ENCODE results near the gene ZFYVE21. TPM values are rescaled to one million over a fixed set of nuclear protein-coding genes. Genes with fewer than 3 reads are reported as not detected.
A peak's percentile ranks its signal among the peaks of the same experiment; 100 is the strongest.

The ZFYVE21 gene
- total RNA-seq, 1 experiment from 2014 or later = 28.4 TPM

DNA sequence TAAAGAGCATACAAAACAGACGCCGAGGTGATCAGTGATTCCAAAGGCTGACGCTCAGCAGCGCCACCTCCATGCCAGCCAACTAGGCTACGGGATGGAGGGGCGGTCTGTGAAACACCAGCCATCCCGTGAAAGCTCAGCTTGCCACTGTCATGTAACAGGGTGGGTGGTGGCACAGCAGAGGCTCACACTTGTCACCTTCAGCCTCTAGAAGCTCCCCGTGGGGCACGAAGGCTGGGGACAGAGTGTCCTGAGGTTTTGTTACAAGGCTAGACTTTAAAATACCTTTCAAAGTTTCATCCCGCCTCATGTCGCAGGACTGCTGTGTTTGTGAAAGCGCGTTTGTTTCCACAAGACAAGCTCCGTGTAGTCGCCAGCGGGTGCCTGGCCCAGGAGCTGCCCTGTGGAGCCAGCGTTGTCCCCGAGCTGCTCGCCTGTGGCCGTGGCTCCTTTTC, 21.0 kb upstream of the ZFYVE21 start:
- H3K4me3 ChIP-seq (ENCODE audit: low read length) = no peak overlapping the region
- H3K27me3 ChIP-seq (ENCODE audit: low read length) = no peaks in the 10 kb centered on the region
- H3K27ac ChIP-seq (ENCODE audit: low read length) = no peak overlapping the region
- H3K9ac ChIP-seq (ENCODE audit: low read length) = no peak overlapping the region
- H4K20me1 ChIP-seq (ENCODE audit: insufficient read depth, low read depth, low read length) = peaks cover 7% of the 10 kb centered on the region; the same call in 1 of the 2 replicates
- H3K4me1 ChIP-seq (ENCODE audit: low read length) = peaks cover 88% of the 10 kb centered on the region
- DNase-seq = no peak
- H3K79me2 ChIP-seq (ENCODE audit: low read length) = peaks cover 27% of the 10 kb centered on the region
- peaks cover 21% of the 10 kb centered on the region for H3K36me3 ChIP-seq (ENCODE audit: insufficient read depth, low read length)
- no peak overlapping the region for H3K4me2 ChIP-seq (ENCODE audit: low read depth, low read length, poor library complexity, severe bottlenecking)
- no peak overlapping the region for H2AFZ ChIP-seq (ENCODE audit: low read length)
- no peaks in the 10 kb centered on the region for H3K9me3 ChIP-seq (ENCODE audit: low read length)
- no peaks in the 10 kb centered on the region for H3K9me2 ChIP-seq (replicated peaks; ENCODE audit: insufficient read depth, low read length)

DNA sequence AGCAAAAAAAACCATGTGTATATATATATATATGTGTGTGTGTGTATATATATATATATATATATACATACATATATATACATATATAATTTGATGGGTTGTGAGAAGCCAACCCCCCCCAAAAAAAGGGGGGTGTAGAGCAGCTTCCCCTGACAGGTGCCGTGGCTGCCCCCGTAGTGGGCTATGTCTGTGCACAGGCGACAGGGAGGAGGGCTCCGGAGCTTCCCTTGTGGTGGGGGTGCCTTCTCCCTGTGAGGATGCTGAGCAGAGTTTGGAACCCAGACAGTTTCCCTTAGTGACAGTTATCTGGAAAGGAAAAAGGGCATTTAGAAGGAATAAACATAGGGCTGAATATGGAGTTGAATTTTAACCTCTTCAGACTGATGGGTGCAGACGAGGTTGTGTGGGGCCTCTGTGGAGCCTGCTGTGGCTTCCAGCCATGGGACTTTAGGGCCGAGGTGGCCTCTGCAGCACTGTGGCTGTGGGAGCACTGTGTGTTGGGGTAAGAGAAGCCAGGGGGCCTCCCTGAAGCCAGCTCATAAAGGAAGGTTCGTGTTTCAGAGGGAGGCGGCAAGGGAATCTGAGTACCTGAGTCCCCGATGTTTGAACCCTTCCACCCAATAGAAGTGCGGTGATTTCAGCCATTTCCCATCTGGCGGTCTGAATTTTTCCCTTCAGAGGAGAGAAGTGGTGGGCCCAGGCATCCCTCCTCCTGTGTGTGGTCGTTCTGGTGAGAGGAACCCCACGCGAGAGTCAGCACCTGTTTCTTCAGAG, 20.1 kb upstream of the ZFYVE21 start:
- Histone ChIP-seq H2AFZ (ENCODE audit: low read length) (no peak overlapping the region), H3K27ac (ENCODE audit: low read length) (peak overlapping the region; percentile 77), H3K9ac (ENCODE audit: low read length) (peak overlapping the region; percentile 8), H3K9me3 (ENCODE audit: low read length) (no peaks in the 10 kb centered on the region), H3K36me3 (ENCODE audit: insufficient read depth, low read length) (peaks cover 22% of the 10 kb centered on the region), H3K4me2 (ENCODE audit: low read depth, low read length, poor library complexity, severe bottlenecking) (peak overlapping the region; percentile 10), H3K27me3 (ENCODE audit: low read length) (no peaks in the 10 kb centered on the region), H3K9me2 (replicated peaks; ENCODE audit: insufficient read depth, low read length) (no peaks in the 10 kb centered on the region), H3K79me2 (ENCODE audit: low read length) (peaks cover 19% of the 10 kb centered on the region), H4K20me1 (ENCODE audit: insufficient read depth, low read depth, low read length) (peaks cover 13% of the 10 kb centered on the region; the same call in 1 of the 2 replicates), H3K4me1 (ENCODE audit: low read length) (peaks cover 88% of the 10 kb centered on the region), H3K4me3 (ENCODE audit: low read length) (no peak overlapping the region)
- peak; percentile 57 for DNase-seq

DNA sequence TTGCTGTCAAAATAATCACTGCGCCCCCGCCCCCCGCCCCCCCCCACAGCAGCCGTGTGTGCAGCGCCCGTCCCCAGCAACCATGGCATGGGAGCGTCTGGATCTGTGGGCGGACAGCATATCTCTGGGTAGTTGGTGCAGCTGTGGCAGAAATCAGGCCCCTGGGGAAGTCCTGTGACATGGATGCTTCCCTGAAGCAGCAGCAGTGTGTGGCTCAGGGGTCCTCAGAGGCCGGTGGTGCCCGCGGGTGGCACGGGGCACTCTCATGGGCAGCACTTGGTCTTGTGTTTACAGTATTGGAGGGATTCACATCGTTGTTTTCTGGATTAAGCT, 19.6 kb upstream of the ZFYVE21 start:
- Histone ChIP-seq H3K9ac (ENCODE audit: low read length) (no peak overlapping the region; the same call in 1 of the 2 replicates), H3K27me3 (ENCODE audit: low read length) (no peaks in the 10 kb centered on the region), H3K27ac (ENCODE audit: low read length) (peak overlapping the region; percentile 77), H3K4me1 (ENCODE audit: low read length) (peaks cover 88% of the 10 kb centered on the region), H2AFZ (ENCODE audit: low read length) (no peak overlapping the region), H3K4me3 (ENCODE audit: low read length) (no peak overlapping the region), H3K79me2 (ENCODE audit: low read length) (peaks cover 17% of the 10 kb centered on the region), H3K36me3 (ENCODE audit: insufficient read depth, low read length) (peaks cover 25% of the 10 kb centered on the region), H3K4me2 (ENCODE audit: low read depth, low read length, poor library complexity, severe bottlenecking) (no peak overlapping the region), H3K9me2 (replicated peaks; ENCODE audit: insufficient read depth, low read length) (no peaks in the 10 kb centered on the region), H3K9me3 (ENCODE audit: low read length) (no peaks in the 10 kb centered on the region), H4K20me1 (ENCODE audit: insufficient read depth, low read depth, low read length) (peaks cover 17% of the 10 kb centered on the region; the same call in 1 of the 2 replicates)
- peak; percentile 65 for DNase-seq

DNA sequence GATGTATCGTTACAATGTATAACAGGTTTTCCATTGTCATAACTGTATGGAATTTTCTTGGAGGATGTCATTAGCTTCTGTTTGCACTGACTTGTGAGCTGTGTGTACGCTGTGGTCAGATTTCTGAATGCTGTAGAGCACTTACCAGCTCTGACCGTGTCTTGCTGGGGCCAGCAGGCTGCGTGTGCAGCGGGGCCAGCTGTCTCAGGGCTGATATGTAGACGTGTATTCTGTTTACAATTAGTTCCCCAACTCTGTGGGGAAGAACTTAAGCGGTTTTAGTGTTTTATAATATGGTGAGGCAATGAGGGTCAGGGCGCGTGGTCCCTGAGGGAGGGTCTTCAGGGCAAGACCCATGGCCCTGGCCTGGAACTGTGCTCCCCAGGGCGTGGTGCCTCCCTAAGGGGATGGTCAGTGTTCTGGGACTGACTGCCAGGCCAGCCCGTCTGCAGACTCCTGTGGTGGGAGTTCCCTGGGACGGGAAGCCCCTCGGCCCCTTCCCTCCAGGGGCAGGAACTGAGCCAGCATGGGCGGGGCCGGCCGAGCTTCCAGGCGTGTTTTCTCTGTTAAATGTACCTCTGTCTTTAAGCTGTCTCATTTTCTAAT, 19.0 kb upstream of the ZFYVE21 start:
- Histone ChIP-seq H2AFZ (ENCODE audit: low read length) (no peak overlapping the region), H3K4me1 (ENCODE audit: low read length) (peaks cover 88% of the 10 kb centered on the region), H3K4me2 (ENCODE audit: low read depth, low read length, poor library complexity, severe bottlenecking) (no peak overlapping the region), H3K9ac (ENCODE audit: low read length) (no peak overlapping the region), H4K20me1 (ENCODE audit: insufficient read depth, low read depth, low read length) (peaks cover 17% of the 10 kb centered on the region; the same call in 1 of the 2 replicates), H3K9me3 (ENCODE audit: low read length) (no peaks in the 10 kb centered on the region), H3K79me2 (ENCODE audit: low read length) (peaks cover 17% of the 10 kb centered on the region), H3K9me2 (replicated peaks; ENCODE audit: insufficient read depth, low read length) (no peaks in the 10 kb centered on the region), H3K4me3 (ENCODE audit: low read length) (no peak overlapping the region), H3K27ac (ENCODE audit: low read length) (peak overlapping the region; percentile 77), H3K27me3 (ENCODE audit: low read length) (no peaks in the 10 kb centered on the region), H3K36me3 (ENCODE audit: insufficient read depth, low read length) (peaks cover 27% of the 10 kb centered on the region)
- DNase-seq = no peak

DNA sequence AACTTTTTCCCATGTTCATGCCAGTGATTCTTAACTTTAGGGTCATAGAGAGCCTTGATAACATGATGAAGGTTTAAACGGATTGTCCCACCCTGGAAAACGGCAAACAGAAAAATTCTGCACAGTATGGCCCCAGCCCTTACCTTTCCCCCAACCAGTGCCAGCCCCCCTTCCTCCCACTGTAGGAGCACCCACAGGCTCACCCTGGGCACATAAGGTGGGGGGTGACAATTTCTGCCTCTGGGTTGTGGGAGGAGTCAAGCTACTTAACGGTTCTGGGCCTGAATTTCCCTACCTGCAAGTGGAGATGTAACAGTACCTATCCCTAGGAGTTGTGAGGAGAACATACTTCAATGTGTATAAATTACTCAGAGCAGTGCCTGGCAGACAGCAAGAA, 18.4 kb upstream of the ZFYVE21 start:
- H3K4me3 ChIP-seq (ENCODE audit: low read length) = no peak overlapping the region
- no peaks in the 10 kb centered on the region for H3K27me3 ChIP-seq (ENCODE audit: low read length)
- peak overlapping the region; percentile 77 for H3K27ac ChIP-seq (ENCODE audit: low read length)
- peak overlapping the region; percentile 14 for H3K4me2 ChIP-seq (ENCODE audit: low read depth, low read length, poor library complexity, severe bottlenecking)
- H2AFZ ChIP-seq (ENCODE audit: low read length) = no peak overlapping the region
- no peaks in the 10 kb centered on the region for H3K9me3 ChIP-seq (ENCODE audit: low read length)
- no peaks in the 10 kb centered on the region for H3K9me2 ChIP-seq (replicated peaks; ENCODE audit: insufficient read depth, low read length)
- H3K9ac ChIP-seq (ENCODE audit: low read length) = peak overlapping the region; percentile 22; the same call in 1 of the 2 replicates
- peaks cover 27% of the 10 kb centered on the region for H3K36me3 ChIP-seq (ENCODE audit: insufficient read depth, low read length)
- peak; percentile 62 for DNase-seq
- H3K4me1 ChIP-seq (ENCODE audit: low read length) = peaks cover 88% of the 10 kb centered on the region
- H3K79me2 ChIP-seq (ENCODE audit: low read length) = peaks cover 17% of the 10 kb centered on the region
- peaks cover 17% of the 10 kb centered on the region; the same call in 1 of the 2 replicates for H4K20me1 ChIP-seq (ENCODE audit: insufficient read depth, low read depth, low read length)

DNA sequence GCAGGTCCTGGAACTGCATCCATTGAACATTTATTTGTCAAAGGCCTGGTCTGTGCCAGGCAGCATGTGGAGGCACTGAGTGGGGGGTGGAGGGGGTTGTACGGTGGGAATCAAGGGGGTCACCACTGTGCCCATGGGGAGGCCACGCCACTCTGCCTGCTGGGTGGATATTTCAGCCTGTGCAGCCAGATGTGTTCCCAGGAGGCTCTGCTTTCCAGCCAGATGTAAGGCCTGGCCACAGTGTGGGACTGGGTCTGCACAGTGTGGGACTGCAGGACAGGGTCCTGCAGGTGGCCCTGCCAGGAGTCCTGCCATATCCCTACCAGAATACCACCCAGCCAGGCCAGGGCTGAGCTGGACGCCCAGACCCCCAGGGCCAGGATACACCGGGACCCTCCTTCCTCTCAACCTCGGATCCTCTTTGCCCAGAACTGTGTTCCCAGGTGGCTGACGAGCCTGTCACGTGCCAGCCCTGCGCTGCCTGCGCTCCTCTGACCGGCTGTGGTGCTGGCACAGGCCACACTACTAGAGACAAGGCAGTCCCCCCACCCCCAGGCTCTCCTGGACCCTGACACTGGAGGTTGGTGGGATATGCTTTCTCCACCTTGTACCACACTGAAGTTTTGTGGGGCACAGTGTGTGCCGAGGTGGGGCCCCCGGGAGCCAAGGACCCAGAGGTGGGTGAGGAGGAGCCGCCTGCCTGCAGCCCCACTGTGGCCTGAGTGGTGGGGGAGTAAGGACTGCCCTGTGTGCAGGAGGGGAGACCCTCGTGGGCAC, 17.8 kb upstream of the ZFYVE21 start:
- H2AFZ ChIP-seq (ENCODE audit: low read length) = no peak overlapping the region
- no peaks in the 10 kb centered on the region for H3K9me3 ChIP-seq (ENCODE audit: low read length)
- H3K4me2 ChIP-seq (ENCODE audit: low read depth, low read length, poor library complexity, severe bottlenecking) = peak overlapping the region; percentile 14
- peaks cover 17% of the 10 kb centered on the region for H3K79me2 ChIP-seq (ENCODE audit: low read length)
- H3K27ac ChIP-seq (ENCODE audit: low read length) = peak overlapping the region; percentile 77
- peak overlapping the region; percentile 22; the same call in 1 of the 2 replicates for H3K9ac ChIP-seq (ENCODE audit: low read length)
- peaks cover 17% of the 10 kb centered on the region; the same call in 1 of the 2 replicates for H4K20me1 ChIP-seq (ENCODE audit: insufficient read depth, low read depth, low read length)
- H3K4me1 ChIP-seq (ENCODE audit: low read length) = peaks cover 88% of the 10 kb centered on the region
- H3K27me3 ChIP-seq (ENCODE audit: low read length) = no peaks in the 10 kb centered on the region
- H3K4me3 ChIP-seq (ENCODE audit: low read length) = no peak overlapping the region
- H3K36me3 ChIP-seq (ENCODE audit: insufficient read depth, low read length) = peaks cover 27% of the 10 kb centered on the region
- DNase-seq = no peak
- H3K9me2 ChIP-seq (replicated peaks; ENCODE audit: insufficient read depth, low read length) = no peaks in the 10 kb centered on the region

DNA sequence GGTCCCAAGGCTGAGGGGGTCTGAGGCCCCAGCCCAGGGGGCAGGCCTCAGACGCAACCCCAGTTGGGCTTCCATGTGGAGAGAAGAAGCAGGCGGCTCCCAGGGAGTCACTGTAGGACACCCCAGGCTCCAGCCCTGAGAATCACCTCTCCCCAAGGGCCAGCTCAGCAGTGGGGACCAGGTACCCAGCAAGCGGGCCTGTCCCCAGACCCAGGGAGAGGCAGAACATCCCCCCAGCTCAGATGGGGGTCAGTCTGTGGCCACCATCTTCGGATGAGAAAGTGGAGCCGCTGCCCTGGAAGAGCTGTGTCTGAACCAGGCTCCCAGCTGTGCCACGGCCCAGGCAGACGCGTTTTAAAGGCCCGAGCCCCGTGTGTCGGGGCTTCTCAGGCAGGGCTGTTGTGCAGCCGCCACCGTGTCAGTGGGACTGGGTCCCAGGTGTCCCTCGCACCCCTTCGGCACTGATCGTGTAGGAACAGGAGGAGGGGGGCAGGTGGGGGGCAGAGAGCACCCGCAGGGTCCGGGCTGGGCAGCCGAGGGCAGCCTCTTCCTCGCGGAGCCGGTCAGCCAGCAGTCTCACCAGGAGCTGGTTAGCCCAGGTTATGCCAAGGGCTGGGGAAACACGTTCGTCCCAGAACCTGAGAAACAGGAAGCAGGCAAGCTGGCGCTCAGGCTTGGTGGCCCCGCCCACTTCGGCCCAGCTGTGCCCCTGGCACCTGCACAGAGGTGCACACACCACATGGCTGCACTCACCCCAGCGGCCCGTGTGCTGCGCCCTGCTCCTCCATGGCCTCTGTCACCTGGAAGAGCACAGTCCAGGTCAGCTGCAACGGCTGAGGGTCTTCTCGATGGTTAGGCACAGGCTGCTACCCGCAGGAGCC, 17.0 kb upstream of the ZFYVE21 start:
- peak overlapping the region; percentile 77 for H3K27ac ChIP-seq (ENCODE audit: low read length)
- no peaks in the 10 kb centered on the region for H3K9me2 ChIP-seq (replicated peaks; ENCODE audit: insufficient read depth, low read length)
- DNase-seq = peak; percentile 93
- H3K4me1 ChIP-seq (ENCODE audit: low read length) = peaks cover 90% of the 10 kb centered on the region
- peak overlapping the region; percentile 35 for H3K4me2 ChIP-seq (ENCODE audit: low read depth, low read length, poor library complexity, severe bottlenecking)
- peaks cover 25% of the 10 kb centered on the region for H3K36me3 ChIP-seq (ENCODE audit: insufficient read depth, low read length)
- no peaks in the 10 kb centered on the region for H3K27me3 ChIP-seq (ENCODE audit: low read length)
- H3K79me2 ChIP-seq (ENCODE audit: low read length) = peaks cover 11% of the 10 kb centered on the region
- H3K9ac ChIP-seq (ENCODE audit: low read length) = peak overlapping the region; percentile 22
- no peaks in the 10 kb centered on the region for H3K9me3 ChIP-seq (ENCODE audit: low read length)
- H3K4me3 ChIP-seq (ENCODE audit: low read length) = no peak overlapping the region; the same call in 1 of the 2 replicates
- H4K20me1 ChIP-seq (ENCODE audit: insufficient read depth, low read depth, low read length) = peaks cover 14% of the 10 kb centered on the region; the same call in 1 of the 2 replicates
- no peak overlapping the region for H2AFZ ChIP-seq (ENCODE audit: low read length)
